Neutrophil (primary cell): ENCODE measurements around the gene ACTL7A.

Experiments used
- H3K27ac ChIP-seq: fragments of 200-600 bp; sonication (generic); 2 replicates; pipeline ENCODE4 v1.5.1; 2016; ENCODE audit warnings: mild to moderate bottlenecking, moderate library complexity
- H3K27me3 ChIP-seq: fragments of 200-600 bp; sonication (generic); 2 replicates; pipeline ENCODE4 v1.6.0; 2016; ENCODE audit warnings: mild to moderate bottlenecking
- H3K36me3 ChIP-seq: fragments of 200-600 bp; sonication (generic); 2 replicates; pipeline ENCODE4 v1.5.1; 2017
- H3K4me1 ChIP-seq, 2 experiments: fragments of 200-600 bp in 1 of 2; sonication (generic) in 1 of 2; 1 replicate in 1 of 2; 2 replicates in 1 of 2; pipeline versions ENCODE4 v1.5.1 to v1.6.1; 2013 to 2016; ENCODE audit warnings: low read depth in 1 of 2, low read length in 1 of 2, mild to moderate bottlenecking in 1 of 2, moderate library complexity in 1 of 2; ENCODE audit not compliant: control insufficient read depth in 1 of 2, insufficient read depth in 1 of 2
- H3K4me3 ChIP-seq, 2 experiments: fragments of 200-600 bp in 1 of 2; sonication (generic) in 1 of 2; 1 replicate in 1 of 2; 2 replicates in 1 of 2; pipeline ENCODE4 v1.5.1; 2013 to 2016; ENCODE audit warnings: low read depth in 1 of 2, low read length in 1 of 2, mild to moderate bottlenecking in 1 of 2, moderate library complexity in 1 of 2
- H3K9me3 ChIP-seq: fragments of 200-600 bp; sonication (generic); 2 replicates; pipeline ENCODE4 v1.5.1; 2016
- TF ChIP-seq, protein P1 (sequence below): fragments of 200-600 bp; sonication (generic); IDR thresholded peaks from 2 replicates; pipeline ENCODE4 v1.5.1; 2016; ENCODE audit warnings: antibody characterized with exemption

ACTL7A gene

DNA sequence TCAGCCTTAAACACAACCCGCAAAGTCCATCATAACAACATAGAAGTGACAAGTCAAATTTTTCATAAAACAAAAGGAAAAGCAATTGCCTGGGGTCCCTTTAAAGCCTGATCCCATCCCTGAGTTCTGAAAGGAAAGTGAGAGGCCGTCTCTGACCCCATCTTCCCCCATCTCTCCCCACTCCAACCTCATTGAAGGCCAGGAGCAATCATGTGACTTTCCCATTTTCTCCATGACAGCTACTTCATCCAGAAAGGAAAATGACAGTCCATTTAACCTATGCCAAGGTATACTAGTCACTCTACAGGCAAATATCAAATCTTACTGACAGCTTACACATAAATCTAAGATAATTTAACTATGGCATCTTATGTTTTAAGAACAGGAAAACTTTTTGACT lies 15.5 kb downstream of the ACTL7A start:
- no peaks in the 10 kb centered on the region for H3K9me3 ChIP-seq
- H3K27me3 ChIP-seq: no peaks in the 10 kb centered on the region
- H3K36me3 ChIP-seq: peaks cover 67% of the 10 kb centered on the region
- H3K4me1 ChIP-seq: peaks cover 0 to 4% of the 10 kb centered on the region in 2 experiments
- H3K4me3 ChIP-seq: no peak overlapping the region
- no peak overlapping the region for H3K27ac ChIP-seq
- TF ChIP-seq, protein P1, sequence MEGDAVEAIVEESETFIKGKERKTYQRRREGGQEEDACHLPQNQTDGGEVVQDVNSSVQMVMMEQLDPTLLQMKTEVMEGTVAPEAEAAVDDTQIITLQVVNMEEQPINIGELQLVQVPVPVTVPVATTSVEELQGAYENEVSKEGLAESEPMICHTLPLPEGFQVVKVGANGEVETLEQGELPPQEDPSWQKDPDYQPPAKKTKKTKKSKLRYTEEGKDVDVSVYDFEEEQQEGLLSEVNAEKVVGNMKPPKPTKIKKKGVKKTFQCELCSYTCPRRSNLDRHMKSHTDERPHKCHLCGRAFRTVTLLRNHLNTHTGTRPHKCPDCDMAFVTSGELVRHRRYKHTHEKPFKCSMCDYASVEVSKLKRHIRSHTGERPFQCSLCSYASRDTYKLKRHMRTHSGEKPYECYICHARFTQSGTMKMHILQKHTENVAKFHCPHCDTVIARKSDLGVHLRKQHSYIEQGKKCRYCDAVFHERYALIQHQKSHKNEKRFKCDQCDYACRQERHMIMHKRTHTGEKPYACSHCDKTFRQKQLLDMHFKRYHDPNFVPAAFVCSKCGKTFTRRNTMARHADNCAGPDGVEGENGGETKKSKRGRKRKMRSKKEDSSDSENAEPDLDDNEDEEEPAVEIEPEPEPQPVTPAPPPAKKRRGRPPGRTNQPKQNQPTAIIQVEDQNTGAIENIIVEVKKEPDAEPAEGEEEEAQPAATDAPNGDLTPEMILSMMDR: no peak

DNA sequence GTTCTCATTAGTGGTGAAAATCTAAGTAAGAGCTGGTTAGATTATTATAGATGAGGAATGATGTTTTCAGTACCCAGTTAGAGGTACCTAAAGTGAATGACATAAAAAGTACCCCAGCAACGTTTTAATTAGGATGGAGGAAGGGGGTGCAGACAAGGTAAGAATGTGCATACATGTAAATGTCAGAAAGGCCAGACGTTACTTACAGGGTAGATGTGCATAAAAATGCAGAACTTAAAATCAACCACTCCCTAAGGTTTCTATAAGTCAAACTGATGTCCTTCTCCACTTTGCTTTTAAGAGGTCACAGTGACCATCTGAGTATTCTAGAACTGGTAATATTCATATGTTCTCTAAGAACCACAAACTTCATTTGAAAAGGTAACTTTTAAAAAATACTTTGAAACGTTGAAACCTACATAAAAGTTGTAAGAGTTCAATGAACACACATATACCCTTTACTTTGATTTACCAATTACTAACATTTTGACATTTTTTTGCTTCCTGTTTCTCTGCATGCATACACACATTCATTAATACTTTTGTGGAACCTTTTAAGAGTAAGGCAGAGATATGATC lies 18.8 kb downstream of the ACTL7A start:
- no peak overlapping the region for H3K4me3 ChIP-seq
- H3K27me3 ChIP-seq: no peaks in the 10 kb centered on the region
- peaks cover 0 to 8% of the 10 kb centered on the region in 2 experiments for H3K4me1 ChIP-seq
- H3K27ac ChIP-seq: no peak overlapping the region
- no peaks in the 10 kb centered on the region for H3K9me3 ChIP-seq
- H3K36me3 ChIP-seq: peaks cover 40% of the 10 kb centered on the region
- TF ChIP-seq, protein P1: no peak

DNA sequence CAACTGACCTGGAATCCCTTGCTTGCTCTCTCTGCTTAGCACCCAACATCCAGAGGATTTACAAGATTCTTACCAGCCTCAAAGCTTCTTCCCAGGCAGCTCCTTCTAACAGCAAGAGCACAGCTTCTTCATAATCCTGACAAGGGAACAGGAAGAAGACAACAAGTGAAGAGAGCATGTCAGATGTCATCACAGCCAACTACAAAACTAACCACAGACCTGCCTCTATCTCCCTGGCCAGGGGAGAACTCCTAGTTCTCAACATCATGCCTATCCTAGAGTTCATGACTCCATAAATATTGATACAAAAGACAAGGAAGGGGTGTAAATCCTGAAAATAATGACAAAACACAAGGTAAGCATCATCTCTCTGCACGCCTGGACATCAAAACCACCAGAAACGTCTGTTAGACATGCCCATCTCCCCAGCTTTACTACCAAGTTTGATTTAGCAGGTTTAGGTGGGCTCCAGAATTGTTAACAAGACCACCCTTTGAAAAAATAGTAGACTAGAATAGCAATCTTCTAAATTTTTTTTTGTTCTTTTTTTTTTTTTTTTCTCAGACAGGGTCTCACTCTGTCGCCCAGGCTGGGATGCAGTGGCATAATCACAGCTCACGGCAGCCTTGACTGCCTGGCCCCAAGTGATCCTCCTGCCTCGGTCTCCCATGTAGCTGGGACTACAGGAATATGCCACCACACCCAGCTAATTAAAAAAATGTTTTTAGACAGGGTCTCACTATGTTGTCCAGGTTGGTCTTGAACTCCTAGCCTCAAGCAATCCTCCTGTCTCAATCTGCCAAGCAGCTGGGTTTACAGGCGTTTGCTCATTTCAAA lies 20.2 kb downstream of the ACTL7A start:
- TF ChIP-seq, protein P1: no peak
- H3K36me3 ChIP-seq: peaks cover 27% of the 10 kb centered on the region
- H3K4me1 ChIP-seq: peaks cover 0 to 8% of the 10 kb centered on the region in 2 experiments

DNA sequence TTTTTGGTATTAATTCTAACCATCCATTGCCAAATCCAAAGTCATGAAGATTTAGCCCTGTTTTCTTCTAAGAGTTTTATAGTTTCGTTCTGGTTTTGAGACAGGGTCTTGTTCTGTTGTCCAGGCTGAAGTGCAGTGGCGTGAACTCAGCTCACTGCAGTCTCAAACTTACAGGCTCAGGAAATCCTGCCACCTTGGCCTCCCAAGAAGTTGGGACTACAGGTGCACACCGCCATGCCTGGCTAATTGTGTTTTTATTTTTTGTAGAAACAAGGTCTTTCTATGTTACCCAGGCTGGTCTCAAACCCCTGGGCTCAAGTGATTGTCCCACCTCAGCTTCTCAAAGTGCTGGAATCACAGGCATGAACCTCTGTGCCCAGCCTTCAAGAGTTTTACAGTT lies 21.0 kb downstream of the ACTL7A start:
- no peak overlapping the region for H3K4me3 ChIP-seq
- H3K27ac ChIP-seq: no peak overlapping the region
- no peaks in the 10 kb centered on the region for H3K27me3 ChIP-seq
- TF ChIP-seq, protein P1: no peak
- H3K4me1 ChIP-seq: peaks cover 0 to 8% of the 10 kb centered on the region in 2 experiments
- H3K9me3 ChIP-seq: no peaks in the 10 kb centered on the region
- H3K36me3 ChIP-seq: peaks cover 26% of the 10 kb centered on the region

More for the DNA sequence above, 20.2 kb downstream of the ACTL7A start:
- Histone ChIP-seq H3K9me3 (no peaks in the 10 kb centered on the region), H3K27ac (no peak overlapping the region), H3K4me3 (no peak overlapping the region), H3K27me3 (no peaks in the 10 kb centered on the region)

DNA sequence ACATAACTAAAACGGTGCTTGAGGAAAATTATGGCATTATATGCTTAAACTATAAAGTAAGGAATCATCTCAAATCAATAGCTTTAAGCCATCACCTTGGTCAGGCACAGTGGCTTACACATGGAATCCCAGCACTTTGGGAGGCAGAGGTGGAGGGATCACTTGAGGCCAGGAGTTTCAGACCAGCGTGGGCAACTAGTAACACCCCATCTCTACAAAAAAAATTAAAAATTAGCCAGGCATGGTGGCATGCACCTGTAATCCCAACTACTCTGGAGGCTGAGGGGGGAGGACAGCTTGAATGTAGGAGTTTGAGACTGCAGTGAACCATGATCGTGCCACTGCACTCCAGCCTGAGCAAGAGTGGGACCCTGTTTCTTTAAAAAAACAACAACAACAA lies 22.6 kb downstream of the ACTL7A start:
- Histone ChIP-seq H3K27ac (no peak overlapping the region), H3K4me1 (peaks cover 0 to 8% of the 10 kb centered on the region in 2 experiments), H3K9me3 (no peaks in the 10 kb centered on the region), H3K4me3 (no peak overlapping the region), H3K27me3 (no peaks in the 10 kb centered on the region), H3K36me3 (peaks cover 26% of the 10 kb centered on the region)
- TF ChIP-seq, protein P1: no peak
